GM10266 (cell line): ENCODE results near the gene VARS1.

Experiments
- DNase-seq: peaks from one replicate; pipeline ENCODE4 v3.0.0; 2012; ENCODE audit errors: extremely low spot score
- TF ChIP-seq, protein P1 (sequence below): IDR thresholded peaks from 2 replicates; pipeline ENCODE4 v1.5.1; 2012; ENCODE audit warnings: mild to moderate bottlenecking, low read depth; ENCODE audit not compliant: control insufficient read depth, insufficient read depth; ENCODE audit errors: missing control alignments

Gene VARS1

GRCh38 chr6:31749301-31750036 lies 46.1 kb downstream of the VARS1 start:
- DNase-seq: no peak
- TF ChIP-seq, protein P1, sequence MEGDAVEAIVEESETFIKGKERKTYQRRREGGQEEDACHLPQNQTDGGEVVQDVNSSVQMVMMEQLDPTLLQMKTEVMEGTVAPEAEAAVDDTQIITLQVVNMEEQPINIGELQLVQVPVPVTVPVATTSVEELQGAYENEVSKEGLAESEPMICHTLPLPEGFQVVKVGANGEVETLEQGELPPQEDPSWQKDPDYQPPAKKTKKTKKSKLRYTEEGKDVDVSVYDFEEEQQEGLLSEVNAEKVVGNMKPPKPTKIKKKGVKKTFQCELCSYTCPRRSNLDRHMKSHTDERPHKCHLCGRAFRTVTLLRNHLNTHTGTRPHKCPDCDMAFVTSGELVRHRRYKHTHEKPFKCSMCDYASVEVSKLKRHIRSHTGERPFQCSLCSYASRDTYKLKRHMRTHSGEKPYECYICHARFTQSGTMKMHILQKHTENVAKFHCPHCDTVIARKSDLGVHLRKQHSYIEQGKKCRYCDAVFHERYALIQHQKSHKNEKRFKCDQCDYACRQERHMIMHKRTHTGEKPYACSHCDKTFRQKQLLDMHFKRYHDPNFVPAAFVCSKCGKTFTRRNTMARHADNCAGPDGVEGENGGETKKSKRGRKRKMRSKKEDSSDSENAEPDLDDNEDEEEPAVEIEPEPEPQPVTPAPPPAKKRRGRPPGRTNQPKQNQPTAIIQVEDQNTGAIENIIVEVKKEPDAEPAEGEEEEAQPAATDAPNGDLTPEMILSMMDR: no peak
